GM12873 (cell line): ENCODE data around the gene ITGAE.

Experiments
- CTCF ChIP-seq: IDR thresholded peaks from 2 replicates; pipeline ENCODE4 v1.5.1; 2012; ENCODE audit warnings: low read depth, mild to moderate bottlenecking, moderate library complexity, low read length, control low read depth; ENCODE audit not compliant: insufficient read depth; ENCODE audit errors: missing control alignments

The ITGAE gene

GRCh38 chr17:3692346-3692745 lies 108.6 kb downstream of the ITGAE start:
- TF ChIP-seq CTCF: peak; percentile 25

- peak; percentile 31 for TF ChIP-seq CTCF
Observed at GRCh38 chr17:3691617-3692067, 109.3 kb downstream of the ITGAE start.

GRCh38 chr17:3690094-3690715 lies 110.8 kb downstream of the ITGAE start:
- TF ChIP-seq CTCF: no peak

- no peak for TF ChIP-seq CTCF
Observed at GRCh38 chr17:3689262-3690093, 111.5 kb downstream of the ITGAE start.

- no peak for TF ChIP-seq CTCF
Observed at GRCh38 chr17:3688852-3689261, 112.1 kb downstream of the ITGAE start.

- no peak for TF ChIP-seq CTCF
Observed at GRCh38 chr17:3688027-3688553, 112.9 kb downstream of the ITGAE start.

GRCh38 chr17:3685174-3685573 lies 115.8 kb downstream of the ITGAE start:
- no peak for TF ChIP-seq CTCF
